NCI-H1105 (cell line): ENCODE results near the gene CLEC18C.
"Not testable (repeated sequence)": the region's sequence is repeated elsewhere in the genome, so short reads cannot be mapped to it uniquely, and the experiment has no call there.

Source experiments
- DNase-seq: peaks from one replicate; lab custom pipeline; 2025; lab: John Stamatoyannopoulos, UW

CLEC18C gene

DNA sequence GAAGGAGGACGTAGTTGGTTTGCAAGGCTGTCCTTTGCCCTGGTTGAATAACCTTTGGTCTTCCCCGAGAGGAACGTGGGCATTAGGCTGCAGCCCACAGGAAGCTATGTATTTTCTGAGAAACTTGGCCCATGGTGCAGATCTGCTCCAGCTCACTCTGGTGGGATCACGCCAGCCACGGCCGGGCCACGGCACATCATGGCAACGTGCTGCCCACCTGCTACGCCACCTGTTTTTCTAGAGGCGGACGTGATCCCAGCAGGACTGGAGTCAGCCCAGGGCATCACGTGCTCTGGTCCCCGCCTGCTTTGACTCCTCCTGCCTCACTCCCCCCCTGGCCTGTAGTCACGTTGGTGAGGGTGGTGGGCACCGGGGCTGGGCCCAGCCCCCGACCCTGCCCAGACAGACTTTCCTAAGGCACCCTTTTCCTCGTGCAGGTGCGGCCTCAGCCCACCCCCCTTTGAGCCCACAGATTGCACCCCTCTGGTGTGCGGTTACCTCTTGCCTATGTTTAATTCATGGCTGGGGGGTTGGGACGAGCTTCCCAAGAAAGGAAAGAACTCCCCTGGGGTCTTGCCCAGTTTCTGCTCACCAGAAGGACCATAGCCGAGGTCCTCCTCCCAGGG, at the start of gene CLEC18C:
Gene CLEC18C, plus strand, starts transcription at position 576 of the 626 bp plus-strand sequence. CDS start 492 bp downstream, outside the sequence.
- DNase-seq: not testable (repeated sequence)

- DNase-seq: not testable (repeated sequence)
Measured at GRCh38 chr16:70123822-70124221, 49.8 kb upstream of the CLEC18C start.

DNA sequence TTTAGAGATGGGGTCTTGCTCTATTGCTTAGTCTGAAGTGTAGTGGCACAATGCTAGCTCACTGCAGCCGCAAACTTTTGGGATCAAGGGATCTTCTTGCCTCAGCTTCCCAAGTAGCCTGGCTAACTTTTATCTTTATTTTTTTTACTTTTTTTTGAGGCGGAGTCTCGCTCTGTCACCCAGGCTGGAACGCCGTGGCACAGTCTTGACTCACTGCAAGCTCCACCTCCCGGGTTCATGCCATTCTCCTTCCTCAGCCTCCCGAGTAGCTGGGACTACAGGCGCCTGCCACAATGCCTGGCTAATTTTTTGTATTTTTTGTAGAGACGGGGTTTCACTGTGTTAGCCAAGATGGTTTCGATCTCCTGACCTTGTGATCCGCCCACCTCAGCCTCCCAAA, 47.4 kb upstream of the CLEC18C start:
- DNase-seq: not testable (repeated sequence)

DNA sequence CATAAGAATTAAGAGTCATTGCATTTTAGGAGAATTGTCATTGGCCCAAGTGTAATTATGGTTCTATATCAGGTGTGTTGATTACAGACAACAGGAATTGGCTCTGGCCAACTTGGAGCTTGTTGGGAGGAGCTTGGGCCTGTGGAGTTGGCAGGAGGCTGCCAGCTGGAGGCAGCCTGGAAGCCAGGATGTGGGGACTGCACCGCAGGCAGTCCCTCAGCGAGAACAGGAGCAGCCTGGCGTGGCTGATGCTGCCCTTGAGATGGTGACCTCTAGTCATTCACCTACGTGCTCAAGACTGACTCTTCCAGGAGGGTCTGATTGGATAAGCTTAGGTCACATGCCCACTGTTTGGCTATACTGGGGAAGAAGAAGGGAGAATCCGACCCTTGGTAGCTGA, 45.9 kb upstream of the CLEC18C start:
- not testable (repeated sequence) for DNase-seq

- DNase-seq: not testable (repeated sequence)
Measured at GRCh38 chr16:70128844-70129243, 44.7 kb upstream of the CLEC18C start.

GRCh38 chr16:70135796-70136195, 37.8 kb upstream of the CLEC18C start:
- DNase-seq: not testable (repeated sequence)

DNA sequence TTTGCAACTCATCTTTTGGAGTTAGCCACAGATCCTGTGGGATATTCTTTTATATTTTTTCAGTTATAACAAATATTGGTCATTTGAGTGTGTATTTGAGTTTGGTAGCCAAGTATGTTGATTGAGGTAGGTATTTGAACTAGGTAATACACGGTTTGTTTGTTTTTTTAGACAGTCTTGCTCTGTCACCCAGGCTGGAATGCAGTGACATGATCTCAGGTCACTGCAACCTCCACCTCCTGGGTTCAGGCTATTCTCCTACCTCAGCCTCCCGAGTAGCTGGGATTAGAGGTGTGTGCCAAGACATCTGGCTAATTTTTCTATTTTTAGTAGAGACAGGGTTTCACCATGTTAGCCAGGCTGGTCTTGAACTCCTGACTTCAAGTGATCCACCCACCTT, 37.0 kb upstream of the CLEC18C start:
- not testable (repeated sequence) for DNase-seq

DNA sequence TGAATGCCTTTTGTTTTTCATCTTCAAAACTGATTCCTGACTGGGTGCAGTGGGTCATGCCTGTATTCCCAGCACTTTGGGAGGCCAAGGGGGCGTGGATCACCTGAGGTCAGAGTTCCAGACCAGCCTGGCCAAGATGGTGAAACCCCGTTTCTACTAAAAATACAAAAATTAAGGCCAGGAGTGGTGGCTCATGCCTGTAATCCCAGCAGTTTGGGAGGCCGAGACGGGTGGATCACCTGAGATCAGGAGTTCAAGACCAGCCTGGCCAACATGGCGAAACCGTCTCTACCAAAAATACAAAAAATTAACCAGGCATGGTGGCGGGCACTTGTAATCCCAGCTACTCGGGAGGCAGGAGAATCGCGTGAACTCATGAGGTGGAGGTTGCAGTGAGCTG, 30.8 kb upstream of the CLEC18C start:
- DNase-seq: not testable (repeated sequence)

DNA sequence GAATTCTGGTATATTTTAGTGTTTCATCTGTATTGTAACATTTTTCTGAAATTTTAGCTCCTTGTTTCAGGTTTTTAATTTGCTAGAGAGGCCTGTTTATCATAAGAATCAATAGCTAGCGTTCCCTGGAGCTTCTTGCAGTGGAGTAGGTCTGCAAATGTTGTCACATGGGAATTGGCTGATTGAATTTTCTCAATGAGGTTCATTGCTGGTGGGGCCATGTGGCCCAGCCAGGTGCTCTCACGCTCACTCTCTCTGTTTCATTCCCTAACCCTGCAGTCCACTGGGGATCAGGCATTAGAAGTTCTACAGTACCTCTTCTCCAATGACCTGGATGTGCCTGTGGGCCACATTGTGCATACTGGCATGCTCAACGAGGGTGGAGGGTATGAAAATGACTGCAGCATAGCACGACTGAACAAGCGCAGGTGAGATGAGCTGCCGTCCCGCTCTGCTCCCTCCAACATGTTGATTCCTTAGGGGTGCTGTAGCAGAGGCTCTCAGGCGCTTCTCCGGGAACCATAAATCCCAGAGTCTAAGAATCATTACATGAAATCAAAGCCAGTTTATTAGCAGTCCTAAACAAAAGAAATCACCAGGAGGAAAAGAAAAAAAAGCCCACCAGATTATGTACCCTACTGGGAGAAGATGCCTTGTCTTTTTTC, 30.2 kb upstream of the CLEC18C start:
- not testable (repeated sequence) for DNase-seq

DNA sequence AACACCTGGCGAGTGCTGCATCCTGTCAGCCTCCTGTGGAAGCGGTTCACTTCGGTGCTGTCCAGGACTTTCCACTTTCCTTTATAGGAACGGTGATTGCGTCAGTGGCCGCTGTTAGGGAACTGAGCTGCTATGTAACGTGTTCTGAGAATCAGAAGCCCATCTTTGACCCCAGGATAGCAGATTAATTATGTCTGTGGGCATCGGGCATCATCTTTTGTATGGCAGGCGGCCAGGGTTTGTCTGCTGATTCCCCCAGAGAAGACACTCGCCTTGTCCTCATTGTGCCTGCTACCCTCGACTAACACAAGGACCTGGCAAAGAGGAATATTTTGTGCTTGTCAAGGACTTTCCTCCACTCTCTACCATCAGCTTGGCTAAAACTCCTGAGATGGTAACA, 25.7 kb upstream of the CLEC18C start:
- DNase-seq: not testable (repeated sequence)

- not testable (repeated sequence) for DNase-seq
Measured at GRCh38 chr16:70148453-70148852, 25.1 kb upstream of the CLEC18C start.

DNA sequence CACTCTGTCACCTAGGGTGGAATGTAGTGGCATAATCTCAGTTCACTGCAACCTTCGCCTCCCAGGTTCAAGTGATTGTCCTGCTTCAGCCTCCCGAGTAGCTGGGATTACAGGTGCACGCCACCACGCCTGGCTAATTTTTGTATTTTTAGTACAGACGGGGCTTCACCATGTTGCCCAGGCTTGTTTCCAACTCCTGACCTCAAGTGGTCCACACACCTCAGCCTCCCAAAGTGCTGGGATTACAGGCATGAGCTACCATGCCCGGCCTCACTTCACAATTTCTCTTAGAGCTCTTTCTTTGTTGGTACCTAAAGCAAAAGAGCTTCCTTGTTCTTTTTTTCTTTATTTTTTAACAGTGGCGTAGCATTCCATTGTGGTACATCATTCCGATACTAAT, 24.3 kb upstream of the CLEC18C start:
- DNase-seq: not testable (repeated sequence)

GRCh38 chr16:70151391-70151790, 22.2 kb upstream of the CLEC18C start:
- no peak for DNase-seq

DNA sequence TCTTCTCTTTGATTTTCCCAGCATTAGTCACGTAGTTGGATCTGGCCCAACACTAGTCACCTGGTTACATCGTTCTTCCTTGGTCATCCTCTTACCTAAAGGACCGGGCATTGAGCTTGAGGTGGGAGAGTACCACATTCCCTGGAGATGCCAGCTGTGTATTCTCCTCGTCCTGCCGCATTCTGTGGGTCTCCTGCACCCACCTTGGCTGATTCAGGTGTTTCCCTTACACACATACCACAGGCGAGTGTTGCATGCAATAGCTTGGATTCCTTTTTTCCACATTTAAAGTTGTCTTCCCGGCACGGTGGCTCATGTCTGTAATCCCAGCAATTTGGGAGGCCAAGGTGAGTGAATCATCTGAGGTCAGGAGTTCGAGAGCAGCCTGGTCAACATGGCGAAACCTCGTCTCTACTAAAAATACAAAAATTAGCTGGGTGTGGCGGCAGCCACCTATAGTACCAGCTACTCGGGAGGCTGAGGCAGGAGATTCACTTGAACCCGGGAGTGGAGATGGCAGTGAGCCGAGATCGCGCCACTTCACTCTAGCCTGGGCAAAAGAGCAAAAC, 21.6 kb upstream of the CLEC18C start:
- no peak for DNase-seq

DNA sequence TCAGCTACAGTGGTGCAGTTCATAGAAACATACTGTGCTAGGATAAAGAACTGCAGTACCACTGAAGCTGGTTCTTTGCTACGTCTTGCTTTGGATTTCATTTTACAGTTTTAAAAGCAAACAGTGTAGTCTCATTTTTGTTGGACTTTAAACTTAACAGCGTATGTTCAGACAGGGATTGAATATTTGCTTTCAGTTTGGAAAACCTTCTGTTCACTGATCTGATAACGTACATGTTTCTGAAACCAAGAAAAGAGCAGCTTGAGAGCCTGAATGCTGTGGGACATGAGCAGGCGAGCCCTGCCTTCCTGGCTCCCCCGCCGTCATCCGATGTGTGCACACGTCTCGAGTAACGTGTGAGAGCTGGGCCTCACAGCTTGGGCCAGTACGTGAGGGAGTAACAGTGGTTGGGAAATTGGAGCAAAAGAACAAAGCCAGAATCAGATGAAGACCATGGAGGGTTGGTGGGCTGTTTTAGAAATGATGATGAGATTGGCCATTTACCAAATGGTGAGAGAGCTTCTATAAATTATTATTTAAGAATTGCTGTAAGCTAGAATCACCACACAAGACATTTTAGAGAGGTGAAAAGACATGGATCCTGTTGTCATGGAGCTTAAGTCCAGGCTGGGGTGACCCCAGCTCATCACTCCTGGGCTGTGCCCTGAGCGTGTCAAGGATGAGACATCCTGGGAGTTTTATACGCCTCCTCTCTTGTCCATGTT, 20.8 kb upstream of the CLEC18C start:
- no peak for DNase-seq

- DNase-seq: not testable (repeated sequence)
Measured at GRCh38 chr16:70154736-70155135, 18.9 kb upstream of the CLEC18C start.

- DNase-seq: no peak
Measured at GRCh38 chr16:70156207-70156978, 17.2 kb upstream of the CLEC18C start.

GRCh38 chr16:70157105-70157476, 16.5 kb upstream of the CLEC18C start:
- no peak for DNase-seq

DNA sequence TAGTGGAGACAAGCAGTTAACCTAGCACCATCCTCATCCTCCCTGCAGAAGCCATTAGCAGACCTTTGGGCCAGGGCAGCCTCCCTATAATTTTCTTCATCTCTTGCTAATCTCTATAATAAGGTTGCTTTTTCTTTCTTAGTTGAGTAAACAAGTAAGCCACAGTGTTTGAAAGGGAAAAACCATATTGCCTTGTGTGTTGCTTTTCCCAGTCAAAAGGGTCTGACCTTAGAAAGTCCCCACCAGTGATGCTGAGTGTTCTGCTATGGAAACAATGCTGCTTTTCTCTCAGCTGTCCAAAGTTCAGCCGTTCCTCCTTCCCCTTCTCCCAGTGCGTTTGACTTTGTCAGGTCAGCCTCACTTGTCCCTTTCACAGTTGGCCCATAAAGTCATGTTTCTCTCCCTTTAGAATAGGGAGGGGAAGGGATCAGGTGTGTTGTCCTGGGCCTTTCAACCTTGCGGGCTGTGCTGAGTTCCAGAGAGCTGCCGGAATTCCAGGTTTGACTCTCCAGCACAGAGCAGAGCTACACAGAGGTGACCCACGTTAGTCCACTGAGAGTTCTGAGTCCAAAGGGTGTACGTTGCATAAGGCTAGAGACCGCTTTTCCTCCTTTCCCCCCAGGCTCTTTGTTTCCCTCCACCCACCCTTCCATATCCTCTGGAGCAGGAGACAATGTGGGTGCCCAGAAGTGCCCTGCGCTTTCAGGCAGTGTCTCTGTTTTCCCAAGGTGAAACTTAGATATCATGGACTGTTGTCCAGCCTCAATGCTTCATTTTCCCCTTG, 15.9 kb upstream of the CLEC18C start:
- no peak for DNase-seq

GRCh38 chr16:70158261-70158939, 15.2 kb upstream of the CLEC18C start:
- DNase-seq: no peak
